Glomerular visceral epithelial cell (primary cell): ENCODE measurements around the gene HAO2.

Experiments
- DNase-seq: peaks from one replicate; pipeline ENCODE4 v3.0.0-alpha.2; 2016; ENCODE audit errors: extremely low spot score

HAO2 gene

GRCh38 chr1:119379117-119379516 lies 10.5 kb downstream of the HAO2 start:
- DNase-seq = no peak

GRCh38 chr1:119380304-119380703 lies 11.7 kb downstream of the HAO2 start:
- no peak for DNase-seq

- DNase-seq = no peak
Measured at GRCh38 chr1:119380983-119381662, 12.5 kb downstream of the HAO2 start.

GRCh38 chr1:119384591-119384990 lies 16.0 kb downstream of the HAO2 start:
- DNase-seq = no peak

- no peak for DNase-seq
Measured at GRCh38 chr1:119385650-119386049, 17.1 kb downstream of the HAO2 start.

GRCh38 chr1:119387858-119388257 lies 19.3 kb downstream of the HAO2 start:
- no peak for DNase-seq

GRCh38 chr1:119388450-119388849 lies 19.9 kb downstream of the HAO2 start:
- no peak for DNase-seq

GRCh38 chr1:119390526-119390925 lies 21.9 kb downstream of the HAO2 start:
- DNase-seq = no peak

GRCh38 chr1:119391749-119392148 lies 23.2 kb downstream of the HAO2 start:
- no peak for DNase-seq

- no peak for DNase-seq
Measured at GRCh38 chr1:119394085-119394484, 25.5 kb downstream of the HAO2 start.

- no peak for DNase-seq
Measured at GRCh38 chr1:119396982-119397381, 28.4 kb downstream of the HAO2 start.

GRCh38 chr1:119397986-119398385 lies 29.4 kb downstream of the HAO2 start:
- no peak for DNase-seq

GRCh38 chr1:119404736-119405135 lies 36.2 kb downstream of the HAO2 start:
- DNase-seq = no peak

GRCh38 chr1:119409731-119410130 lies 41.1 kb downstream of the HAO2 start:
- no peak for DNase-seq

- DNase-seq = no peak
Measured at GRCh38 chr1:119410961-119411360, 42.4 kb downstream of the HAO2 start.

GRCh38 chr1:119414950-119415349 lies 46.4 kb downstream of the HAO2 start, which contains the start of gene HSD3B2:
Gene HSD3B2 (plus strand): TSS chr1:119415150. CDS start chr1:119415420, 270 bp downstream.
- no peak for DNase-seq

- no peak for DNase-seq
Measured at GRCh38 chr1:119416006-119416640, 47.5 kb downstream of the HAO2 start.

GRCh38 chr1:119419109-119419508 lies 50.5 kb downstream of the HAO2 start:
- no peak for DNase-seq

- DNase-seq = no peak
Measured at GRCh38 chr1:119420638-119421037, 52.1 kb downstream of the HAO2 start.

- DNase-seq = no peak
Measured at GRCh38 chr1:119422631-119423030, 54.0 kb downstream of the HAO2 start.

- no peak for DNase-seq
Measured at GRCh38 chr1:119428991-119429390, 60.4 kb downstream of the HAO2 start.

GRCh38 chr1:119429687-119430086 lies 61.1 kb downstream of the HAO2 start:
- DNase-seq = no peak

GRCh38 chr1:119430486-119430885 lies 61.9 kb downstream of the HAO2 start:
- DNase-seq = no peak

- DNase-seq = no peak
Measured at GRCh38 chr1:119431836-119432235, 63.3 kb downstream of the HAO2 start.
